HepG2 (cell line): Measurements from ENCODE around the gene CPB2. TPM values are rescaled to one million over a fixed set of nuclear protein-coding genes. Genes with fewer than 3 reads are reported as not detected.

Experiments
- CBX1 ChIP-seq: IDR thresholded peaks from one replicate; pipeline ENCODE4 v1.6.1; 2016; ENCODE audit warnings: antibody characterized with exemption, low read depth
- GZF1 ChIP-seq: sonication (generic); formaldehyde crosslinking; IDR thresholded peaks from 2 replicates; pipeline ENCODE4 v1.5.1; 2020; ENCODE audit warnings: mild to moderate bottlenecking, missing genetic modification reagents
- HMG20A ChIP-seq: IDR thresholded peaks from 2 replicates; pipeline ENCODE4 v1.6.1; 2016; ENCODE audit warnings: borderline replicate concordance
- HNRNPK ChIP-seq: fragments of 200-400 bp; formaldehyde crosslinking; IDR thresholded peaks from 2 replicates; pipeline ENCODE4 v1.6.1; 2018; ENCODE audit warnings: low read length, low read depth, moderate library complexity, mild to moderate bottlenecking; ENCODE audit not compliant: poor library complexity, severe bottlenecking
- HNRNPL ChIP-seq: fragments of 200-400 bp; formaldehyde crosslinking; IDR thresholded peaks from 2 replicates; pipeline ENCODE4 v1.6.1; 2017; ENCODE audit warnings: mild to moderate bottlenecking, low read depth, low read length
- KLF9 ChIP-seq: IDR thresholded peaks from 2 replicates; pipeline ENCODE4 v1.6.1; 2016; ENCODE audit warnings: low read depth
- TOE1 ChIP-seq: sonication (generic); formaldehyde crosslinking; IDR thresholded peaks from 2 replicates; pipeline ENCODE4 v1.4.0; 2020; ENCODE audit warnings: mild to moderate bottlenecking, missing genetic modification reagents
- ZFP90 ChIP-seq: sonication (generic); formaldehyde crosslinking; IDR thresholded peaks from 2 replicates; pipeline ENCODE4 v1.8.0; 2022; ENCODE audit warnings: missing genetic modification reagents, mild to moderate bottlenecking, inconsistent platforms, borderline replicate concordance
- ZNF24 ChIP-seq: fragments of 450-650 bp; IDR thresholded peaks from 2 replicates; pipeline ENCODE4 v1.6.1; 2017; ENCODE audit warnings: antibody characterized with exemption, mild to moderate bottlenecking
- ZNF264 ChIP-seq: sonication (generic); formaldehyde crosslinking; IDR thresholded peaks from 2 replicates; pipeline ENCODE4 v1.4.0; 2020; ENCODE audit warnings: missing genetic modification reagents
- ZNF430 ChIP-seq: sonication (generic); formaldehyde crosslinking; IDR thresholded peaks from 2 replicates; pipeline ENCODE4 v1.9.0; 2021; ENCODE audit warnings: mild to moderate bottlenecking, missing genetic modification reagents
- ZNF451 ChIP-seq: sonication (generic); formaldehyde crosslinking; IDR thresholded peaks from 2 replicates; pipeline ENCODE4 v1.5.0; 2020; ENCODE audit warnings: mild to moderate bottlenecking, missing genetic modification reagents
- ZNF713 ChIP-seq: sonication (generic); formaldehyde crosslinking; IDR thresholded peaks from 2 replicates; pipeline ENCODE4 v1.4.0; 2020; ENCODE audit warnings: mild to moderate bottlenecking, missing genetic modification reagents
- ZNF839 ChIP-seq: sonication (generic); formaldehyde crosslinking; IDR thresholded peaks from 2 replicates; pipeline ENCODE4 v1.4.0; 2020; ENCODE audit warnings: missing genetic modification reagents, mild to moderate bottlenecking, borderline replicate concordance
- polyA plus RNA-seq, 8 experiments: library from polyadenylated mRNA; depleted of rRNA in 3 of 8; stranded (reverse) in 7 of 8; unstranded in 1 of 8; fragments of >200 nt; fragmentation: Illumina TruSeq in 4 of 8; extraction: Trizol in 4 of 8; gene quantifications; 2 replicates each; pipeline versions ENCODE4 v1.2.1 to v1.2.3, GENCODE V29; 2011 to 2016; ENCODE audit warnings: low read depth in 4 of 8, missing spikeins in 1 of 8, mixed read lengths in 1 of 8; ENCODE audit not compliant: insufficient read depth in 1 of 8
- total RNA-seq, 5 experiments: library from RNA; depleted of rRNA; stranded (reverse); fragments of >200 nt; fragmentation: Illumina TruSeq; extraction: Trizol; gene quantifications; 2 replicates each; pipeline ENCODE4 v1.2.3, GENCODE V29; 2016; ENCODE audit warnings: low read depth in 1 of 5
- TF ChIP-seq, protein P1 (sequence below): IDR thresholded peaks from 2 replicates; pipeline ENCODE4 v1.6.1; 2018; ENCODE audit warnings: missing genetic modification reagents, mild to moderate bottlenecking, missing compliant biosample characterization
- TF ChIP-seq, protein P2 (sequence below): sonication (generic); formaldehyde crosslinking; IDR thresholded peaks from 2 replicates; pipeline ENCODE4 v1.4.0; 2020; ENCODE audit warnings: mild to moderate bottlenecking, missing genetic modification reagents
- TF ChIP-seq, protein P3 (sequence below): sonication (generic); formaldehyde crosslinking; IDR thresholded peaks from 2 replicates; pipeline ENCODE4 v1.4.0; 2020; ENCODE audit warnings: mild to moderate bottlenecking, missing genetic modification reagents
- TF ChIP-seq, protein P4 (sequence below): sonication (generic); formaldehyde crosslinking; IDR thresholded peaks from 2 replicates; pipeline ENCODE4 v1.4.0; 2020; ENCODE audit warnings: missing genetic modification reagents
- TF ChIP-seq, protein P5 (sequence below): sonication (generic); formaldehyde crosslinking; IDR thresholded peaks from 2 replicates; pipeline ENCODE4 v1.4.0; 2020; ENCODE audit warnings: missing genetic modification reagents

CPB2 gene
- total and polyA plus RNA-seq, 2 of the 13 experiments (the other 11 are each of a cell fraction or from before 2014, with no cell fraction given): 125 to 140 TPM

DNA sequence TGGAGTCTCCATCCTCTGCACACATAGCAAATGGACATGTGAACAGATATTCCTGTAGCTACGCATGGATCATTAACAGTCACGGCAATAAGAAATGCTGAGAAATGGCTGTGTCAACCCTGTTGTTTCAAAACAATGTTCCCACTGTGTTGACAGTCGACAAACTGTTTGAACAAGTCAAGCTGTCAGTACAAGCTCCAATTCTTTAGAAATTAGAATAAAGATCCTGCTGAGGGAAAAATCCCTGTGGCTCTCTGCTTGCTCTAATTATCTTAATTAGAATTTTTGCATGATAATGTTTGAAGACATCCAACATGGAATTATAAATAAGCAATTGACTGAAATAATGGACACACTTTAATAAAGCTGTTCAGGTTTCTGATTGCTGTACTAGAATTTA is 37.9 kb upstream of the CPB2 start (continued):
- TF ChIP-seq, protein P1, sequence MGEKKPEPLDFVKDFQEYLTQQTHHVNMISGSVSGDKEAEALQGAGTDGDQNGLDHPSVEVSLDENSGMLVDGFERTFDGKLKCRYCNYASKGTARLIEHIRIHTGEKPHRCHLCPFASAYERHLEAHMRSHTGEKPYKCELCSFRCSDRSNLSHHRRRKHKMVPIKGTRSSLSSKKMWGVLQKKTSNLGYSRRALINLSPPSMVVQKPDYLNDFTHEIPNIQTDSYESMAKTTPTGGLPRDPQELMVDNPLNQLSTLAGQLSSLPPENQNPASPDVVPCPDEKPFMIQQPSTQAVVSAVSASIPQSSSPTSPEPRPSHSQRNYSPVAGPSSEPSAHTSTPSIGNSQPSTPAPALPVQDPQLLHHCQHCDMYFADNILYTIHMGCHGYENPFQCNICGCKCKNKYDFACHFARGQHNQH (CRISPR knock-in tag): 0 out of 2 replicates have a peak, but pooled peaks have one; percentile 61
- no peak for TF ChIP-seq ZNF839 (CRISPR knock-in tag)
- TF ChIP-seq KLF9 (CRISPR knock-in tag): no peak
- no peak for TF ChIP-seq ZNF430 (CRISPR knock-in tag)
- no peak for TF ChIP-seq HNRNPL
- TF ChIP-seq, protein P2, sequence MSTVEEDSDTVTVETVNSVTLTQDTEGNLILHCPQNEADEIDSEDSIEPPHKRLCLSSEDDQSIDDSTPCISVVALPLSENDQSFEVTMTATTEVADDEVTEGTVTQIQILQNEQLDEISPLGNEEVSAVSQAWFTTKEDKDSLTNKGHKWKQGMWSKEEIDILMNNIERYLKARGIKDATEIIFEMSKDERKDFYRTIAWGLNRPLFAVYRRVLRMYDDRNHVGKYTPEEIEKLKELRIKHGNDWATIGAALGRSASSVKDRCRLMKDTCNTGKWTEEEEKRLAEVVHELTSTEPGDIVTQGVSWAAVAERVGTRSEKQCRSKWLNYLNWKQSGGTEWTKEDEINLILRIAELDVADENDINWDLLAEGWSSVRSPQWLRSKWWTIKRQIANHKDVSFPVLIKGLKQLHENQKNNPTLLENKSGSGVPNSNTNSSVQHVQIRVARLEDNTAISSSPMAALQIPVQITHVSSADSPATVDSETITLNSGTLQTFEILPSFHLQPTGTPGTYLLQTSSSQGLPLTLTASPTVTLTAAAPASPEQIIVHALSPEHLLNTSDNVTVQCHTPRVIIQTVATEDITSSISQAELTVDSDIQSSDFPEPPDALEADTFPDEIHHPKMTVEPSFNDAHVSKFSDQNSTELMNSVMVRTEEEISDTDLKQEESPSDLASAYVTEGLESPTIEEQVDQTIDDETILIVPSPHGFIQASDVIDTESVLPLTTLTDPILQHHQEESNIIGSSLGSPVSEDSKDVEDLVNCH (CRISPR knock-in tag): no peak
- TF ChIP-seq GZF1 (CRISPR knock-in tag): 0 out of 2 replicates have a peak, but pooled peaks have one; percentile 2
- no peak for TF ChIP-seq ZNF451
- peak; percentile 26; the same call in 1 of the 2 replicates for TF ChIP-seq TOE1
- TF ChIP-seq ZNF713 (CRISPR knock-in tag): no peak
- TF ChIP-seq ZFP90: no peak
- no peak for TF ChIP-seq CBX1
- TF ChIP-seq, protein P3, sequence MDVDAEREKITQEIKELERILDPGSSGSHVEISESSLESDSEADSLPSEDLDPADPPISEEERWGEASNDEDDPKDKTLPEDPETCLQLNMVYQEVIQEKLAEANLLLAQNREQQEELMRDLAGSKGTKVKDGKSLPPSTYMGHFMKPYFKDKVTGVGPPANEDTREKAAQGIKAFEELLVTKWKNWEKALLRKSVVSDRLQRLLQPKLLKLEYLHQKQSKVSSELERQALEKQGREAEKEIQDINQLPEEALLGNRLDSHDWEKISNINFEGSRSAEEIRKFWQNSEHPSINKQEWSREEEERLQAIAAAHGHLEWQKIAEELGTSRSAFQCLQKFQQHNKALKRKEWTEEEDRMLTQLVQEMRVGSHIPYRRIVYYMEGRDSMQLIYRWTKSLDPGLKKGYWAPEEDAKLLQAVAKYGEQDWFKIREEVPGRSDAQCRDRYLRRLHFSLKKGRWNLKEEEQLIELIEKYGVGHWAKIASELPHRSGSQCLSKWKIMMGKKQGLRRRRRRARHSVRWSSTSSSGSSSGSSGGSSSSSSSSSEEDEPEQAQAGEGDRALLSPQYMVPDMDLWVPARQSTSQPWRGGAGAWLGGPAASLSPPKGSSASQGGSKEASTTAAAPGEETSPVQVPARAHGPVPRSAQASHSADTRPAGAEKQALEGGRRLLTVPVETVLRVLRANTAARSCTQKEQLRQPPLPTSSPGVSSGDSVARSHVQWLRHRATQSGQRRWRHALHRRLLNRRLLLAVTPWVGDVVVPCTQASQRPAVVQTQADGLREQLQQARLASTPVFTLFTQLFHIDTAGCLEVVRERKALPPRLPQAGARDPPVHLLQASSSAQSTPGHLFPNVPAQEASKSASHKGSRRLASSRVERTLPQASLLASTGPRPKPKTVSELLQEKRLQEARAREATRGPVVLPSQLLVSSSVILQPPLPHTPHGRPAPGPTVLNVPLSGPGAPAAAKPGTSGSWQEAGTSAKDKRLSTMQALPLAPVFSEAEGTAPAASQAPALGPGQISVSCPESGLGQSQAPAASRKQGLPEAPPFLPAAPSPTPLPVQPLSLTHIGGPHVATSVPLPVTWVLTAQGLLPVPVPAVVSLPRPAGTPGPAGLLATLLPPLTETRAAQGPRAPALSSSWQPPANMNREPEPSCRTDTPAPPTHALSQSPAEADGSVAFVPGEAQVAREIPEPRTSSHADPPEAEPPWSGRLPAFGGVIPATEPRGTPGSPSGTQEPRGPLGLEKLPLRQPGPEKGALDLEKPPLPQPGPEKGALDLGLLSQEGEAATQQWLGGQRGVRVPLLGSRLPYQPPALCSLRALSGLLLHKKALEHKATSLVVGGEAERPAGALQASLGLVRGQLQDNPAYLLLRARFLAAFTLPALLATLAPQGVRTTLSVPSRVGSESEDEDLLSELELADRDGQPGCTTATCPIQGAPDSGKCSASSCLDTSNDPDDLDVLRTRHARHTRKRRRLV (CRISPR knock-in tag): no peak
- TF ChIP-seq HMG20A (CRISPR knock-in tag): no peak
- TF ChIP-seq ZNF24: no peak
- TF ChIP-seq, protein P4, sequence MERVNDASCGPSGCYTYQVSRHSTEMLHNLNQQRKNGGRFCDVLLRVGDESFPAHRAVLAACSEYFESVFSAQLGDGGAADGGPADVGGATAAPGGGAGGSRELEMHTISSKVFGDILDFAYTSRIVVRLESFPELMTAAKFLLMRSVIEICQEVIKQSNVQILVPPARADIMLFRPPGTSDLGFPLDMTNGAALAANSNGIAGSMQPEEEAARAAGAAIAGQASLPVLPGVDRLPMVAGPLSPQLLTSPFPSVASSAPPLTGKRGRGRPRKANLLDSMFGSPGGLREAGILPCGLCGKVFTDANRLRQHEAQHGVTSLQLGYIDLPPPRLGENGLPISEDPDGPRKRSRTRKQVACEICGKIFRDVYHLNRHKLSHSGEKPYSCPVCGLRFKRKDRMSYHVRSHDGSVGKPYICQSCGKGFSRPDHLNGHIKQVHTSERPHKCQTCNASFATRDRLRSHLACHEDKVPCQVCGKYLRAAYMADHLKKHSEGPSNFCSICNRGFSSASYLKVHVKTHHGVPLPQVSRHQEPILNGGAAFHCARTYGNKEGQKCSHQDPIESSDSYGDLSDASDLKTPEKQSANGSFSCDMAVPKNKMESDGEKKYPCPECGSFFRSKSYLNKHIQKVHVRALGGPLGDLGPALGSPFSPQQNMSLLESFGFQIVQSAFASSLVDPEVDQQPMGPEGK (CRISPR knock-in tag): no peak
- no peak for TF ChIP-seq HNRNPK
- TF ChIP-seq, protein P5, sequence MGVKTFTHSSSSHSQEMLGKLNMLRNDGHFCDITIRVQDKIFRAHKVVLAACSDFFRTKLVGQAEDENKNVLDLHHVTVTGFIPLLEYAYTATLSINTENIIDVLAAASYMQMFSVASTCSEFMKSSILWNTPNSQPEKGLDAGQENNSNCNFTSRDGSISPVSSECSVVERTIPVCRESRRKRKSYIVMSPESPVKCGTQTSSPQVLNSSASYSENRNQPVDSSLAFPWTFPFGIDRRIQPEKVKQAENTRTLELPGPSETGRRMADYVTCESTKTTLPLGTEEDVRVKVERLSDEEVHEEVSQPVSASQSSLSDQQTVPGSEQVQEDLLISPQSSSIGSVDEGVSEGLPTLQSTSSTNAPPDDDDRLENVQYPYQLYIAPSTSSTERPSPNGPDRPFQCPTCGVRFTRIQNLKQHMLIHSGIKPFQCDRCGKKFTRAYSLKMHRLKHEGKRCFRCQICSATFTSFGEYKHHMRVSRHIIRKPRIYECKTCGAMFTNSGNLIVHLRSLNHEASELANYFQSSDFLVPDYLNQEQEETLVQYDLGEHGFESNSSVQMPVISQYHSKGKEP (CRISPR knock-in tag): no peak
- TF ChIP-seq ZNF264 (CRISPR knock-in tag): no peak
